Measurements from ENCODE around the gene MITF. TPM values are rescaled to one million over a fixed set of nuclear protein-coding genes. Genes with fewer than 3 reads are reported as not detected.

The MITF gene
- total RNA-seq, 1 donor from 2014 or later: not detected

- CTCF ChIA-PET: no interaction called here
These were observed 266.8 kb downstream of the MITF start for GRCh38 chr3:70006089-70006488.

GRCh38 chr3:70010346-70010745, 271.1 kb downstream of the MITF start:
- POLR2A ChIA-PET: no interaction called here
- no peaks in the 10 kb centered on the region for H3K36me3 Mint-ChIP-seq (ENCODE audit: low read depth)
- no peaks in the 10 kb centered on the region for H3K27me3 Mint-ChIP-seq
- ATAC-seq (ENCODE audit: low read depth) (no peak), DNase-seq (no peak)
- intact Hi-C loops (cut with micrococcal nuclease): no loop called here
- no peaks in the 10 kb centered on the region for H3K9me3 Mint-ChIP-seq
- H3K4me1 Mint-ChIP-seq: no peaks in the 10 kb centered on the region
- CTCF ChIA-PET: no interaction called here
- H3K27ac Mint-ChIP-seq: no peak overlapping the region
- no peak for TF ChIP-seq CTCF (IDR thresholded peaks at IDR 0.05)
- no peak overlapping the region for H3K4me3 Mint-ChIP-seq

More at GRCh38 chr3:70006089-70006488, 266.8 kb downstream of the MITF start:
- Mint-ChIP-seq H3K9me3 (no peaks in the 10 kb centered on the region), H3K27me3 (no peaks in the 10 kb centered on the region), H3K27ac (no peak overlapping the region), H3K4me1 (no peaks in the 10 kb centered on the region), H3K36me3 (ENCODE audit: low read depth) (no peaks in the 10 kb centered on the region), H3K4me3 (no peak overlapping the region)
- no peak for TF ChIP-seq CTCF (IDR thresholded peaks at IDR 0.05)
- no peak for DNase-seq
- intact Hi-C loops (cut with micrococcal nuclease): no loop called here
- no peak for ATAC-seq (ENCODE audit: low read depth)
- POLR2A ChIA-PET: no interaction called here

- ChIA-PET CTCF (no interaction called here), POLR2A (no interaction called here)
- no peak for DNase-seq
- Mint-ChIP-seq H3K27ac (no peak overlapping the region), H3K9me3 (no peaks in the 10 kb centered on the region), H3K4me3 (no peak overlapping the region), H3K27me3 (no peaks in the 10 kb centered on the region), H3K4me1 (no peaks in the 10 kb centered on the region), H3K36me3 (ENCODE audit: low read depth) (no peaks in the 10 kb centered on the region)
- intact Hi-C loops (cut with micrococcal nuclease): no loop called here
- no peak for TF ChIP-seq CTCF (IDR thresholded peaks at IDR 0.05)
- ATAC-seq (ENCODE audit: low read depth): no peak
These were observed 272.3 kb downstream of the MITF start for GRCh38 chr3:70011582-70011981.
